ENCODE data around the gene CFAP46. TPM values are rescaled to one million over a fixed set of nuclear protein-coding genes. Genes with fewer than 3 reads are reported as not detected.

Gene CFAP46
- polyA plus RNA-seq, 1 donor from 2014 or later = 2.6 TPM

DNA sequence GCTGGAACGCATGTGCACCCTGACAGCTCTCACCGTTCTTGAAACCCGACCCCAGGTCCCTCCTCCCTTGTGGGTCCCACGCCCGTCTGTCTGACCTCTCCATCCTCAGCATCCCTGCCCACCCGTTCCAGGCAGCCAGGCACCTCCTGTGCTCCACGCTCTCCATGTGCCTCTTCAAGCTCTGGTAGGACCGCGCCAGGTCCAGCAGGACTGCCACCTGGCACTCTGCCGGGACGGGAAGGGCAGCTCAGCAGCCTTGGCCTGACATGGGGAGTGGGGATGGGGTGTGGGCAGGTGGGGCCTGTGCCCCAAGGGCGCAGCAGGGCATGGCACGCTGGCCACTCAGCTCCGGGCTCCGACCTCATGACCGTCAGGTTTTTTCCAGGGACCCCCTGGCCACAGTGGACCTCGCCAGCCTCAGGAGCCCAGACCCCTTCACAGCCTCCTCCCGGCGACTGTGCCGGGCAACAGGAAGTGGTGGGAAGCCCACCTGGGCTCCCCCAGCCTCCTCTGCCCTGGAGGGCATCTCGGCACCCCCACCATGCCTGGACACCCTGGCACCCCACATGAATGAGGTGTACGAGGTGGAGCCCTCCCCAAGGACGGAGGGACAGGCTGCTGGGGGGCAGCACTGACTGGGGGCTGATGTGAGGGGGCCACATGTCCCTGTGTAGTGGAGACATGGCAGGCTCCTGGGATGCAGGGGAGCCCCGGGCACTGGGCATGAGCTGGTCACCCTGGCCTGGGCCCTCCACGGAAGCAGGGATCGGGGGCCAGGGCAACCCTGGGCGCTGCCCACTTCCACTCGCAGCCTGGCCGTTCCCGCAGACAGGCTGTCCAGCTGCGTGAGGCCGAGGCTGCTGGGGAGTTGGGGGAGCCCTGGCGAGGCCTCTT, 131.3 kb downstream of the CFAP46 start:
- Histone ChIP-seq H3K4me3 (ENCODE audit: low read length) (no peak overlapping the region), H3K9ac (ENCODE audit: low read length) (no peak overlapping the region), H3K79me2 (replicated peaks; ENCODE audit: insufficient read depth, low read length) (no peaks in the 10 kb centered on the region), H3K27ac (ENCODE audit: low read length) (no peak overlapping the region), H4K20me1 (ENCODE audit: insufficient read depth) (no peaks in the 10 kb centered on the region), H3K9me3 (ENCODE audit: low read length) (no peaks in the 10 kb centered on the region), H3K27me3 (ENCODE audit: insufficient read depth, low read depth, low read length) (no peaks in the 10 kb centered on the region), H3K9me2 (ENCODE audit: insufficient read depth, low read length) (no peaks in the 10 kb centered on the region), H2AFZ (ENCODE audit: low read depth, low read length) (no peak overlapping the region), H3K36me3 (ENCODE audit: insufficient read depth, low read length) (no peaks in the 10 kb centered on the region), H3F3A (ENCODE audit: insufficient read depth, low read length, poor library complexity, severe bottlenecking) (no peaks in the 10 kb centered on the region), H3K4me2 (ENCODE audit: low read length) (no peak overlapping the region)
- no peak for TF ChIP-seq SMC3 (conservative IDR thresholded peaks at IDR 0.05; ENCODE audit: poor library complexity)
- TF ChIP-seq, protein P1, sequence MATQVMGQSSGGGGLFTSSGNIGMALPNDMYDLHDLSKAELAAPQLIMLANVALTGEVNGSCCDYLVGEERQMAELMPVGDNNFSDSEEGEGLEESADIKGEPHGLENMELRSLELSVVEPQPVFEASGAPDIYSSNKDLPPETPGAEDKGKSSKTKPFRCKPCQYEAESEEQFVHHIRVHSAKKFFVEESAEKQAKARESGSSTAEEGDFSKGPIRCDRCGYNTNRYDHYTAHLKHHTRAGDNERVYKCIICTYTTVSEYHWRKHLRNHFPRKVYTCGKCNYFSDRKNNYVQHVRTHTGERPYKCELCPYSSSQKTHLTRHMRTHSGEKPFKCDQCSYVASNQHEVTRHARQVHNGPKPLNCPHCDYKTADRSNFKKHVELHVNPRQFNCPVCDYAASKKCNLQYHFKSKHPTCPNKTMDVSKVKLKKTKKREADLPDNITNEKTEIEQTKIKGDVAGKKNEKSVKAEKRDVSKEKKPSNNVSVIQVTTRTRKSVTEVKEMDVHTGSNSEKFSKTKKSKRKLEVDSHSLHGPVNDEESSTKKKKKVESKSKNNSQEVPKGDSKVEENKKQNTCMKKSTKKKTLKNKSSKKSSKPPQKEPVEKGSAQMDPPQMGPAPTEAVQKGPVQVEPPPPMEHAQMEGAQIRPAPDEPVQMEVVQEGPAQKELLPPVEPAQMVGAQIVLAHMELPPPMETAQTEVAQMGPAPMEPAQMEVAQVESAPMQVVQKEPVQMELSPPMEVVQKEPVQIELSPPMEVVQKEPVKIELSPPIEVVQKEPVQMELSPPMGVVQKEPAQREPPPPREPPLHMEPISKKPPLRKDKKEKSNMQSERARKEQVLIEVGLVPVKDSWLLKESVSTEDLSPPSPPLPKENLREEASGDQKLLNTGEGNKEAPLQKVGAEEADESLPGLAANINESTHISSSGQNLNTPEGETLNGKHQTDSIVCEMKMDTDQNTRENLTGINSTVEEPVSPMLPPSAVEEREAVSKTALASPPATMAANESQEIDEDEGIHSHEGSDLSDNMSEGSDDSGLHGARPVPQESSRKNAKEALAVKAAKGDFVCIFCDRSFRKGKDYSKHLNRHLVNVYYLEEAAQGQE (IDR thresholded peaks at IDR 0.05; ENCODE audit: borderline replicate concordance) = no peak
- TF ChIP-seq RAD21 (conservative IDR thresholded peaks at IDR 0.05) = no peak
- no peak for TF ChIP-seq MXI1 (conservative IDR thresholded peaks at IDR 0.05; ENCODE audit: poor library complexity, severe bottlenecking)
- no peak for TF ChIP-seq POLR2AphosphoS5 (IDR thresholded peaks at IDR 0.05)
- no peak for TF ChIP-seq TAF1 (IDR thresholded peaks at IDR 0.05; ENCODE audit: low read depth)
- TF ChIP-seq EP300 (conservative IDR thresholded peaks at IDR 0.05; ENCODE audit: poor library complexity, severe bottlenecking) = no peak
- no peak for TF ChIP-seq EZH2 (IDR thresholded peaks at IDR 0.05; ENCODE audit: borderline replicate concordance, insufficient read depth, low read length, poor library complexity, severe bottlenecking)
- TF ChIP-seq, protein P2, sequence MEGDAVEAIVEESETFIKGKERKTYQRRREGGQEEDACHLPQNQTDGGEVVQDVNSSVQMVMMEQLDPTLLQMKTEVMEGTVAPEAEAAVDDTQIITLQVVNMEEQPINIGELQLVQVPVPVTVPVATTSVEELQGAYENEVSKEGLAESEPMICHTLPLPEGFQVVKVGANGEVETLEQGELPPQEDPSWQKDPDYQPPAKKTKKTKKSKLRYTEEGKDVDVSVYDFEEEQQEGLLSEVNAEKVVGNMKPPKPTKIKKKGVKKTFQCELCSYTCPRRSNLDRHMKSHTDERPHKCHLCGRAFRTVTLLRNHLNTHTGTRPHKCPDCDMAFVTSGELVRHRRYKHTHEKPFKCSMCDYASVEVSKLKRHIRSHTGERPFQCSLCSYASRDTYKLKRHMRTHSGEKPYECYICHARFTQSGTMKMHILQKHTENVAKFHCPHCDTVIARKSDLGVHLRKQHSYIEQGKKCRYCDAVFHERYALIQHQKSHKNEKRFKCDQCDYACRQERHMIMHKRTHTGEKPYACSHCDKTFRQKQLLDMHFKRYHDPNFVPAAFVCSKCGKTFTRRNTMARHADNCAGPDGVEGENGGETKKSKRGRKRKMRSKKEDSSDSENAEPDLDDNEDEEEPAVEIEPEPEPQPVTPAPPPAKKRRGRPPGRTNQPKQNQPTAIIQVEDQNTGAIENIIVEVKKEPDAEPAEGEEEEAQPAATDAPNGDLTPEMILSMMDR (IDR thresholded peaks at IDR 0.05; ENCODE audit: poor library complexity, severe bottlenecking) = no peak

DNA sequence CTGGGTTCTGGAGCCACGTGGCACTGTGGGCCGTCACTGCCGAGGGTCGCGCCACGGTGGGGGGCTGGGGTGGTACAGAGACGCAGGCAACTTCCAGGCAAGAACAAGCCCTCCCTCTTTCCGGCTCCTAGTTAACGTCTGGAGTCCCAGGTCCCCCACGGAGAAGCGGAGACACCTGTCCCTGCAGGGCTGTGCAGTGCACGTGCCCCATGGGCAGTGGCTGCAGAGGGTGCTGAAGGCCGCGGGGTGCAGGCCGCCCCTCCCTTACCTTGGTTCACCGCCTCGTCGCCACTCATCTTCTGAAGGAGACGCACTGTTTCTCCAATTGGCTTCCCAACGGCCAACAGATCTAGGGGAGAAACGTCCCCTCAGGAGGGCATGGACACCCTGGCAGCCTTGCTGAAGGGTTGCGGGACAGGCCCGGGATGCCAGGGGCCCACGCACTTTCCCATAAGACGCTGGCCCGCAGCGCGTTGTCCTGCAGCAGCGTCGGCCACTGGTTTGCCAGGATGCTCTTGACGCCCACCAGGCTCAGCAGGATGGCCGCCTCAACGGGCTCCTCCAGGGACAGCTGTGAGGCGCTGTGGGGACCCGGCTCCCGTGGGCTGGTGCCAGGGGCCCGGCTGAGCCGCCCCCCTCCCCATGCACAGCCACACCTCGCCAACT, 132.1 kb downstream of the CFAP46 start:
- H3F3A ChIP-seq (ENCODE audit: insufficient read depth, low read length, poor library complexity, severe bottlenecking) = no peaks in the 10 kb centered on the region
- no peak overlapping the region for H3K4me3 ChIP-seq (ENCODE audit: low read length)
- H3K36me3 ChIP-seq (ENCODE audit: insufficient read depth, low read length) = no peaks in the 10 kb centered on the region
- H2AFZ ChIP-seq (ENCODE audit: low read depth, low read length) = no peak overlapping the region
- no peak overlapping the region for H3K4me2 ChIP-seq (ENCODE audit: low read length)
- no peaks in the 10 kb centered on the region for H3K9me3 ChIP-seq (ENCODE audit: low read length)
- no peaks in the 10 kb centered on the region for H3K27me3 ChIP-seq (ENCODE audit: insufficient read depth, low read depth, low read length)
- H3K9ac ChIP-seq (ENCODE audit: low read length) = no peak overlapping the region
- H4K20me1 ChIP-seq (ENCODE audit: insufficient read depth) = no peaks in the 10 kb centered on the region
- TF ChIP-seq TAF1 (IDR thresholded peaks at IDR 0.05; ENCODE audit: low read depth) (no peak), EZH2 (IDR thresholded peaks at IDR 0.05; ENCODE audit: borderline replicate concordance, insufficient read depth, low read length, poor library complexity, severe bottlenecking) (no peak), MXI1 (conservative IDR thresholded peaks at IDR 0.05; ENCODE audit: poor library complexity, severe bottlenecking) (no peak), SMC3 (conservative IDR thresholded peaks at IDR 0.05; ENCODE audit: poor library complexity) (no peak), POLR2AphosphoS5 (IDR thresholded peaks at IDR 0.05) (no peak)
- TF ChIP-seq, protein P2 (IDR thresholded peaks at IDR 0.05; ENCODE audit: poor library complexity, severe bottlenecking) = no peak
- no peaks in the 10 kb centered on the region for H3K9me2 ChIP-seq (ENCODE audit: insufficient read depth, low read length)
- H3K27ac ChIP-seq (ENCODE audit: low read length) = no peak overlapping the region
- no peaks in the 10 kb centered on the region for H3K79me2 ChIP-seq (replicated peaks; ENCODE audit: insufficient read depth, low read length)

All from neural cell (in vitro differentiated cells).